GM21737 (cell line): Measurements from ENCODE around the gene RERE.
"Not testable (repeated sequence)": the region's sequence is repeated elsewhere in the genome, so short reads cannot be mapped to it uniquely, and the experiment has no call there.

Experiments used
- ATAC-seq: cut with Tn5 transposase; IDR thresholded peaks from one replicate; pipeline ENCODE4 v1.9.1; 2021; ENCODE audit warnings: mild to moderate bottlenecking, moderate library complexity; ENCODE audit not compliant: unreplicated experiment

The RERE gene

GRCh38 chr1:8753736-8754135 lies 63.7 kb downstream of the RERE start:
- ATAC-seq, result no peak

GRCh38 chr1:8752921-8753713 lies 64.3 kb downstream of the RERE start:
- ATAC-seq, result no peak

GRCh38 chr1:8752411-8752810 lies 65.0 kb downstream of the RERE start:
- no peak for ATAC-seq

GRCh38 chr1:8751984-8752383 lies 65.5 kb downstream of the RERE start:
- ATAC-seq, result no peak

- no peak for ATAC-seq
Observed at GRCh38 chr1:8747879-8748825, 69.3 kb downstream of the RERE start.

- no peak for ATAC-seq
Observed at GRCh38 chr1:8746554-8746953, 70.9 kb downstream of the RERE start.

GRCh38 chr1:8745749-8746390 lies 71.6 kb downstream of the RERE start:
- no peak for ATAC-seq

- no peak for ATAC-seq
Observed at GRCh38 chr1:8745346-8745745, 72.1 kb downstream of the RERE start.

- no peak for ATAC-seq
Observed at GRCh38 chr1:8742022-8742924, 75.2 kb downstream of the RERE start.

- ATAC-seq, result no peak
Observed at GRCh38 chr1:8740034-8740449, 77.4 kb downstream of the RERE start.

- no peak for ATAC-seq
Observed at GRCh38 chr1:8739377-8739776, 78.1 kb downstream of the RERE start.

- no peak for ATAC-seq
Observed at GRCh38 chr1:8736927-8737326, 80.5 kb downstream of the RERE start.

GRCh38 chr1:8733484-8733883 lies 84.0 kb downstream of the RERE start:
- no peak for ATAC-seq

GRCh38 chr1:8731162-8731561 lies 86.3 kb downstream of the RERE start:
- no peak for ATAC-seq

- no peak for ATAC-seq
Observed at GRCh38 chr1:8728464-8728863, 89.0 kb downstream of the RERE start.

GRCh38 chr1:8727809-8728213 lies 89.6 kb downstream of the RERE start:
- no peak for ATAC-seq

- ATAC-seq, result not testable (repeated sequence)
Observed at GRCh38 chr1:8727316-8727715, 90.1 kb downstream of the RERE start.

- ATAC-seq, result not testable (repeated sequence)
Observed at GRCh38 chr1:8726801-8727186, 90.6 kb downstream of the RERE start.

GRCh38 chr1:8723010-8723409 lies 94.4 kb downstream of the RERE start:
- no peak for ATAC-seq

GRCh38 chr1:8722366-8722765 lies 95.1 kb downstream of the RERE start:
- ATAC-seq, result no peak
